Measurements from ENCODE around the gene GALNT7. TPM values are rescaled to one million over a fixed set of nuclear protein-coding genes. Genes with fewer than 3 reads are reported as not detected.

Gene GALNT7
- total and polyA plus RNA-seq, 2 of the 13 experiments (the other 11 are each of a cell fraction or from before 2014, with no cell fraction given) = 0.08 to 0.13 TPM

GRCh38 chr4:173334891-173335752, 166.5 kb downstream of the GALNT7 start (continued):
- TF ChIP-seq ARID4A (CRISPR knock-in tag; IDR thresholded peaks at IDR 0.05; ENCODE audit: borderline replicate concordance) (peak; percentile 71), CERS6 (CRISPR knock-in tag; IDR thresholded peaks at IDR 0.05) (no peak), ZNF646 (CRISPR knock-in tag; IDR thresholded peaks at IDR 0.05) (no peak), FOXK2 (IDR thresholded peaks at IDR 0.05) (peak; percentile 86; the same call in 1 of the 2 replicates), ERF (CRISPR knock-in tag; IDR thresholded peaks at IDR 0.05) (0 out of 2 replicates have a peak, but pooled peaks have one; percentile 11), MXD3 (CRISPR knock-in tag; IDR thresholded peaks at IDR 0.05) (0 out of 2 replicates have a peak, but pooled peaks have one; percentile 29), TBP (CRISPR knock-in tag; IDR thresholded peaks at IDR 0.05) (no peak), EHMT2 (IDR thresholded peaks at IDR 0.05; ENCODE audit: borderline replicate concordance, low read depth, low read length) (no peak), HNF4G (IDR thresholded peaks at IDR 0.05; ENCODE audit: borderline replicate concordance, low read depth, low read length) (peak; percentile 15; the same call in 1 of the 2 replicates), HNF4G (CRISPR knock-in tag; IDR thresholded peaks at IDR 0.05; ENCODE audit: borderline replicate concordance, low read depth) (no peak), GLI4 (CRISPR knock-in tag; IDR thresholded peaks at IDR 0.05; ENCODE audit: borderline replicate concordance) (0 out of 2 replicates have a peak, but pooled peaks have one; percentile 46), NONO (IDR thresholded peaks at IDR 0.05) (no peak), NONO (CRISPR knock-in tag; conservative IDR thresholded peaks at IDR 0.05) (peak; percentile 45), HMGA1 (CRISPR knock-in tag; conservative IDR thresholded peaks at IDR 0.05) (no peak)

Data from HepG2 (cell line).